ENCODE data around the gene TRABD.

- TF ChIP-seq POLR2A (IDR thresholded peaks at IDR 0.05): no peak
- TF ChIP-seq CTCF (IDR thresholded peaks at IDR 0.05): no peak
Measured at GRCh38 chr22:50217543-50218152, 31.9 kb downstream of the TRABD start.

All from thyroid gland (tissue), 4 donors.